Effector CD8-positive, alpha-beta T cell (primary cell): Measurements from ENCODE around the gene SLC7A11.

Source experiments
- DNase-seq: peaks from one replicate; lab custom pipeline; 2025; lab: John Stamatoyannopoulos, UW

The SLC7A11 gene

DNA sequence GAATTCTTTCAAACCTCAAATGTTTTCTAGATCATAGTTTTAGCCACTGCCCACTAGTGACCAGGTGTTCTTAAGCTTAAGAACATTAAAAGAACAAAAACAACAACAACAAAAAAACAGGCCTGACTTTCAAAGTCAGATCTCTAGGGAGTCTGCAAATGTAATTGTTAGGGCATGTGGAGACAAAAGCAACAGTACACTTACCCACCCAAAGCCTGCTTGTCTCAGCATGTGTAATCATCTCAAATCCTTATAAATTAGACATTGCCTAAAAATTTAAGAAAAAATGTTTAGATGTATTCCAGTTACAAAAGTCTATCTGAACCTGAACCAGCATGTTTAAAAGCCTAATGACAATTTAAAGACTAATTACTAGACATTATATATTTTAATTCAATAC lies 79.9 kb downstream of the SLC7A11 start:
- no peak for DNase-seq

DNA sequence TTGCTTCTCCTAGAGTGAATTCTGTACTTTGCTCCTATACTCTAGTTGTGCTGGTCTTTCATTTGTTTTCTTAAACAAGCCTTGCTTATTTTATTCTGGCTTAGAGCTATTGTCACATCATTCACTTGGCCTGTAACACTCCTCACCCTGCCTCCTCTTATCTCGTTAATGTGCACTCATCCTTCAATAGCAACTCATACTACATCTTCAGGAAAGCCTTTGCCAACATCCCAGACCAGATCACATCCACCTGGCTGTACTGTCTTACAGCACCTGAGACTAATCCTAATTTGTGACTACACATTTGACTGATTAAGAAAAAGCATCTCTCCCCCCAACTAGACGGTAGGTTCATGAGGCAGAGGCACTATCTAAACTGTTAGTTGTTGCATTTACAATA lies 80.8 kb downstream of the SLC7A11 start:
- DNase-seq = no peak

GRCh38 chr4:138158746-138159297 lies 83.3 kb downstream of the SLC7A11 start:
- DNase-seq = no peak

DNA sequence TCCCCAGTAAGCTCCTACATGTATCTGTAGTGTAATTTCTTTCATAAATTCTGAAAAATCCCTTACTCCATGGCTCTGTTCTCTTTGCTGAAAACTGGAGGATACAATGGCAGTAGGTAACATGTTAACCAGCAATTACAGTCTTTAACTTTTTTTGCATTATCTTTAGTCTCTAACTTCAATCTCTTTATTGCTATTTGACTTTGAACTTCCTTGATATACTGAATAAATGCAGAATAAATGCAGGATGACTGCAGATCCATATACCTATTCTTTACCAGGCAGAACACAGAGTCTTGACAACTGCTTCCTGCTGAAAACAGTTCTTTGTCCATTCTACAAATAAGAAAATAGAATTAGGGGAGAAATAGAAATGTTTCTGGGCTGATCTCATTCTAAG lies 101.3 kb downstream of the SLC7A11 start:
- no peak for DNase-seq

DNA sequence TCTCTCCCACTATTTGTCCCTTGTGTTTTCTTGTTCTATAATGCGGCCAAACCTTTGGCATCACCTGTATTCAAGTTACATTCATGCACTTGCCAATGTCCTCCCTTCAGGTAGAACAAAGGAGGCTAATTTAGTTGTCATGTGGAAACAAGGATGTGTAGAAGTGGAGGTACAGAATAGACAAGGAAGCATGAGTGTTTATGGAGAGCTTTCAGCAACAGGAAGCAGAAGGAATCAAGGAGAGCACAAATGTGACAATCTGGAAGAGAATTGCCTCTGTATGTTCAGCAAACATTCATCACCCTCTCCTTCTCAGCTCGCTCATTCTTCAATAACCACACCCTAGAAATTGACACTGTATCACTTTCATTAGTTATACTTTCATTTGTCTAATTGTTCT lies 103.4 kb downstream of the SLC7A11 start:
- no peak for DNase-seq

DNA sequence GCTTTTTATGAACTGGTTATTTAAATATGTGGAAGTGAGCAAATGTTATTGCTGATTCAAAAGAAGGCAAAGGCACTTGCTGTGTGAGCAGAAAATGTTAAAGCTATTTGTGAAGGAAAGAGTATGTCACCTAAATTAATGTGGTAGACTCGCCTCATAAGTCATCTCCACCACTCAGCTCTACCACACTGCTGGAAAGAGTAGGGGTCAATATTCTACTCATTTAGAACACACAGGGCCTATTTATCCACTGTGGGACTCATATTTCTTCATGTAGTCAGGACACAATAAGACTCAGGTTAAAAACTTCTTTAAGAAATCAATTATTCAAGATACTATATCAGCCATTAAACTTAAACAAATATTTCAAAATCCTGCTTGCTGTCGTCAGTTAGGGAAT lies 106.5 kb downstream of the SLC7A11 start:
- no peak for DNase-seq

DNA sequence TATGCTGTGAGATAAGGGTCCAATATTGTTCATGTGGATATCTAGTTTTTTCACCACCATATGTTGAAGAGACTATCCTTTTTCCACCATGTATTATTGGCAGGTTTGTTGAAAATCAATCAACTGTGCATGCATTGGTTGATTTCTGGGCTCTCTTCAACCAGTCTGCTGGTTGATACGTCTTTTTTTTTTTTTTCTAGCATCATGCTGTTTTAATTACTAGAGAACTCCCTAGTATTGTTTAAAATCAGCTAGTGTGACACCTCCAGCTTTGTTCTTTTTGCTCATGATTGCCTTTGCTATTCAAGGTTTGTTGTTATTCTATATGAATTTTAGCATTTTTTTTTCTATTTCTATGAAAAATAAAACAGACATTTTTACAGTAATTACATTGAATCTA lies 123.9 kb downstream of the SLC7A11 start:
- no peak for DNase-seq

GRCh38 chr4:138115053-138115452 lies 127.1 kb downstream of the SLC7A11 start:
- no peak for DNase-seq

DNA sequence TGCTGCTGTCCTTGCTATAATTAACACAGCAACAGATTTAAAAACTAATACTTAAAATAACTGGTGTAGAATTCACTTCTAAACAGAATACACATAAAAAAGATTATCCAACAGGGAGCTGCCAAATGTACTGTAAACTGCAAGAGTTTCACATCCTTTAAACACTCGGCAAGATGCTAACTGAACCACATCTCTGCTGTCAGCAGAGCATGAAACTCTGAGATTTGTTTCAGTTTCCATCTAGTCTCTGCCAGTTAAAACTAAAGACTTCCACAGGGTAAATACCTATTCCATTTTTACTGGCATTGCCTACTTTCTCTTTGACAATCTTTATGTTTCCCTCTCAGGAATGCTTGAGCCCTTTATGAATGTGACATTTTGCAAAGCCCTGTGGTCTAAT lies 127.7 kb downstream of the SLC7A11 start:
- DNase-seq = no peak
